CD4-positive, alpha-beta T cell treated with Interleukin-17A for 4 hours (primary cell): ENCODE measurements around the gene CPXM2.

ENCODE experiments used
- DNase-seq: peaks from one replicate; pipeline ENCODE4 v3.0.0-alpha.2; 2020; ENCODE audit warnings: mixed read lengths

The CPXM2 gene

DNA sequence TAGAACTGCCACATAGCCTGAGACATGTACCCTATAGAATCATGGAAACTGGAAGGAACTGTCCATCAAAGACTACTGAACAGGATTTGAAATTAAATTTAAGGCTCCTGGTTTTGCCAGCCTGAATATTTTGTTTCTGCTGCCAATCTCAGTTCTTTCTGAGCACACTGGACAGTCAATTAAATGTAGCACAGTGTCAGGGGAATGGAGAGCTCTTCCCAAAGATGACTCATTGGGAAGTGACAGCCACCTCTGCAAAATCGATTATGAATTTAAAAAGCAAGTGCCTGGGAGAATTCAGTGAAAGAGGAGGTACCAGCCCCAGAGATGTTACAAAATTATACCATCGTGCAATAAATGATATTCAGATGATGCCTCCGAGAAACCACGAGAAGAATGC is 47.8 kb downstream of the CPXM2 start:
- no peak for DNase-seq

GRCh38 chr10:123842692-123843385 is 48.8 kb downstream of the CPXM2 start:
- no peak for DNase-seq

DNA sequence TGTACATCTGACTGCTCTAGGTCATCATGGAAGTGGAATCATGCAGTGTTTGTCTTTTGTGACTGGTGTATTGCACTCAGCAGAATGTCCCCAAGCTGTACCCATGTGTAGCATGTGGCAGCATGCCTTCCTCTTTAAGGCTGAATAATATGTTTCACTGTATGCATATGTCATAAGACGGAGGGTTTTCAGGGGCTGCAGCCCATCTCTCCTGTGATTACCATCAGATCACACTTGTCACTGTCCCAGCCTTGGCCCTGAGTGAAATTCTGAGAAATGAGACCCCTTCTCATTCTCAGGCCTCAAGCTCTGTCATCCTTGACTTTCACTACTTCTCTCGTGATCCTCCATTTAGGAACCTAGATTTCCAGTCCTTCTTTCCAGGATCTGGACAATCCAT is 50.0 kb downstream of the CPXM2 start:
- no peak for DNase-seq

- no peak for DNase-seq
Measured at GRCh38 chr10:123841115-123841514, 50.5 kb downstream of the CPXM2 start.

DNA sequence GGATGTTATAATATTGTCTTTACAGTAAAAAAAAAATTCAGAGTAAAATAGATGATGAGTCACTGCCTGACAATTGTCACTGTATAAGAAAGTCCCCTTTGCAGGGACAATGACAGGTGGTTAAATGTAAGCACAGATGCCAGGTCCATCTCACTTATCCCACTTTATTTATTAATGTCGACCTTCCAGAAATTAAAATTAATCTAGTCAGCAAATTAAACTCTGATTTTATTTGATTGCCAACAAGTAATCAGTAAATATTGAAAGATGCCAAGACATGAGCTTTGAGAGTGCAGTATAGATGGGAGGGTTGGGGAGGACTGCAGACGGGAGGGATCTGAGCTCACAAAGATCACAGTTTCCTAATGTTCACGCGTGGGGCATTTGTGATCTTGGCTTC is 50.9 kb downstream of the CPXM2 start:
- DNase-seq: no peak

- DNase-seq: no peak
Measured at GRCh38 chr10:123838596-123839310, 52.9 kb downstream of the CPXM2 start.

DNA sequence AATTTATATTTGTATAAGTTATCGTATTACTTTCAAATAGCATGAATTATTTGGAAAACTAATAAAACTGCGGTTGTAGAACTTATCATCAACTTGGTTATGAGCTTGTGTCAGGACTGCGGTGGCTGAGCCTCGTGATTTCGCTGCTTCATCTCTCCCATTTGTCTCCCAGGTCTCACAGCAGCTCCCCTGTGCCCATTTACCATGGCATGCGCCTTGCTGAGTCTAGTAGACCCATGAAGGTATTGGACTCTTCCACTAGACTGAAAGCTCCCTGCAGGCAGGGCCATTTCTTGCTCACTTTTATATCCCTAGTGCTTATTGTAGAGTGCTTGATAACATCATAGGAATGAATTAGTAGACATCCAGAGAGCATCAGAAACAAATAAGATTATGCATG is 53.9 kb downstream of the CPXM2 start:
- no peak for DNase-seq

DNA sequence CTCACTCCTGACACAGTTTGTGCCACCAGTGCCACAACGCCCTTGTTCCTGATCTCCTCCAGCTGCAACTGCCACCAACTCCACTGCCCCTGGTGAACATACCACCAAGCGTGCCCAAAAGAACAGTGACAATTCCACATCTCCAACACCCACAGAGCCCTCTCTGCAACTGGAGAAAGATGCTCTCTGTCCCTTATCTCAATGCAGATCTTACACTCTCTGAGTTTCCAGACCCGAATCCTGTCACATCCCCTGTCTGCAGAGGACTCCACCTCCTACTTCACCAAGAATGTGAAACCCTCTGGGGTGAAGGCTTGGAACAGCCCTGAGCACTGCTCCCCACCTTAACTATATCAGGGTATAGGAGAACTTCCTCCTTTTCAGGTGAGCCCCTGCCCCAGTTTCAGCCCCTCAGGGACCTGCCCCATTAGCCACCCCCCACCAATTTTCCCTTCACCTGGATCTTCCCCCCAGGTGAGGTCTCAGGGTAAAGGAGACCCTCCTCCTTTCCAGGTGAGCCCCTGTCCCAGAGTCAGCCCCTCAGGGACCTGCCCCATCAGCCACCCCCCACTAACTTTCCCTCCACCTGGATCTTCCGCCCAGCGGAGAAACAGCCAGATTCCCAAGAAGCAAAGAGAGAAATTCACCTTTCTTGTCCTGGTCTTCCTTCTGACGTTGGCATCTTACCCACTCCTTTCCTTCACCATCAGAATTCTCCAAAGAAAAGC is 55.0 kb downstream of the CPXM2 start:
- DNase-seq: no peak

- no peak for DNase-seq
Measured at GRCh38 chr10:123835575-123835974, 56.0 kb downstream of the CPXM2 start.

- no peak for DNase-seq
Measured at GRCh38 chr10:123833170-123833850, 58.3 kb downstream of the CPXM2 start.

GRCh38 chr10:123831259-123831658 is 60.3 kb downstream of the CPXM2 start:
- no peak for DNase-seq

DNA sequence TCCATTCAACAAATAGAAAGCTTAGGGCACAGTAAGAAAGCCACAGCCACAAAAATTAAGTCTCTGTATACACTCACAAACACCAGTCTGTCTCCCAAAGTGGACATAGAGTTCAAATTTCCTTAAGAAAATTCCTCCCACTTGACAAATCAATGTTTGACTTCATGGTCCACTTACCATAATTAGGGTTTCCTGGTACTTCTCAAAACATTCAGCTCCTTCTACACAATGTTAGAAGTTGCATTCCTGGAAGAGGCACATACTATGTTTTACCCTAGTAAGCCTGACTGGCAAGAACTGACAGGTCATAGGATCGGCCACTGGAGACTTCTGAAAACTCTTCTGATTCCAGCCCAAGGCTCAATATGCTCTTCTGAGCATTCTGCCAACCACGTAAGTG is 70.5 kb downstream of the CPXM2 start:
- DNase-seq: no peak

DNA sequence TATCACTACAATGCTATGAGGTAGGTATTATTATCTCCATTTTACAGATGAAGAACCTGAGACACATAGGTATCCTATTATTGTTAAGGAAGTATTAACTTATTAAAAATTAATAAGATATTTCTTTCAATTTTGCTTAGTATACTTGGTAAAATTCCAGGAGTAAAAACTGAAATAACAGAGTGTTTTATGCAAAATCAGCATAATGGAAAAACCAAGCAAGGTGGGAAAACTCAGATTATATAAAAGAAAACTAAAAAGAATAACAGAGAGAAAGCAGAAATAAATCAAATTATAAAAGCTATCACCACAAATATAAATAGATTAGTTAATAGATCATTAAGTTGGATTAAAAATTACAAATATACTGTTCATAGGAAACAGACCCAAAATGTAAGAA is 82.0 kb downstream of the CPXM2 start:
- DNase-seq: no peak

GRCh38 chr10:123808906-123809305 is 82.7 kb downstream of the CPXM2 start:
- DNase-seq: no peak

DNA sequence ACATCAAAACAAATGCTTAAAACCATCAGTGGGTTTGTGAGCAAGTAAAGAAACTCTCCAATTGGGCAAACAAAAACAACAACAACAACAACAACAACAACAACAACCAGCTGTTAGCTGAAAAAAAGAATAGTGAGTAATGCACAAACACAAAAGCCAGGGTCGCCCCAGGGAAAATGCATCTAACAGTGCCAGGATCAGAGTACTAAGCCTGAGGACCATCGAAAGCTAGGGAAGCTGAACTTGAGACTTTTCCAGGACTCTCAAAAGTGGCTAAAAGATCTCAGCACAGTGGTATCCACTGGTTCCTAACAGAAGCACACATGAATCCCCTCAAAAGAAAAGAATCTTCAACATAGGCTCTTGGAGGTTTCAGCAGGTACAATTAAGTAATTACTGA is 83.3 kb downstream of the CPXM2 start:
- DNase-seq: no peak

DNA sequence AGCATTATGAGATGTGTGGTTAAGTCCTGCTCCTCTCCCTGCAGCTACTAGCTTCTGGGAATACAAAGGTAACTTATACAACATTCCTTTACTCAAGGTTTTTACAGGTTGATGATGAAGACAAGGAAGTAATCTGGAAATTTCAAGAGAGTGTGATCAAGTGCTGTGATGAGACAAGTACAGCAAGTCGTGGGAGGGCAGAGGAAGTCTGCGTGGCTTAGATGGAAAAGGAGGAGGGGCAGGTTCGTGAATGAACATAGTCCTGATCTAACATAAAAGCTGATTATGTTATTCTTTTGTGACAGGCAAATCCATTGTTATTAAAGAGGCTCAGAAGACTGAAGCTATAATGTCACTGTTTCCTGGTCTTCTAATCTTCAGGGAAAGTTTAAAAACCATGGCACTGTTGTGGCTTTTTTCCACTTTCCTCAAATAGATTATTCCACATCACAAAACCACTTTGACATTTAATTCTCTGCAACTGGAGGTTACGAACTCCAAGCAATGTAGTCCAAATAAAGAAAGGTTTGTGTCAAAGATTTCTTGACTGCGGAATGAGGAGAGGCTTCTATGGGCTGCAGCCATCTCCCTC is 84.1 kb downstream of the CPXM2 start:
- no peak for DNase-seq

DNA sequence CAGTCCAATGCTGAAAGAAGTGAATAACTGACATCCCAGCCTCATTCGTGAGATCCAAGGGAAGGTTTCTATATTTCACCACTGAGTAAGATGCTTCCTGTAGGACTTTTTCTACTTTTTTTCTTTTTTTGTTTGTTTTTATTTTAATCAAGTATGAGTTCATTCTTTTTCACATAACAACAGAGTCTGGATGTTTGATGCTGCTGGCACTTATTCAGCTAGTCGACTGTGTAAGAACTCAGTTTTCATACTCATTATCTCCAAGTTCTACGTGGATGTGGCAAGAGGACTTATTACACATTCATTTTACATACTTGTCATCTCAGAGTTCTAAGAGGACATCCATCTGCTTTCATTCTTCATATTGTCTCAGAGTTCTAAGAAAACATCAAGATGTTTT is 86.9 kb downstream of the CPXM2 start:
- no peak for DNase-seq

DNA sequence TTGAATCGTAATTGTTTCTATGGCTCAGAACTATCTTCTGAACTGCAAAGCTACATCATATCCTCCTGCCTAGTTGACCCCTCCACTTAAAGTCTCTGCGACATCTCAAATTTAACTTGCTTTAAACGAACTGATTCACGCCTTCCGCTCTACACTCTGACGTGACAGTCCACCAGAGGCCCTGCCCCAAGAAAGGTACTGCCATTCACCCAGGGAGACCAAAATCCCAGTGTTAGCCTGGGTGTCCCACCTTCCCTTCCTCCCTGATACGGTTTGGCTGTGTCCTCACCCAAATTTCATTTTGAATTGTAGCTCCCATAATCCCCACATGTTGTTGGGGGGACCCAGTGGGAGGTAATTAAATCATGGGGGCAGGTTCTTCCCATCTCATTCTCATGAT is 90.8 kb downstream of the CPXM2 start:
- no peak for DNase-seq

- no peak for DNase-seq
Measured at GRCh38 chr10:123800289-123800688, 91.3 kb downstream of the CPXM2 start.

DNA sequence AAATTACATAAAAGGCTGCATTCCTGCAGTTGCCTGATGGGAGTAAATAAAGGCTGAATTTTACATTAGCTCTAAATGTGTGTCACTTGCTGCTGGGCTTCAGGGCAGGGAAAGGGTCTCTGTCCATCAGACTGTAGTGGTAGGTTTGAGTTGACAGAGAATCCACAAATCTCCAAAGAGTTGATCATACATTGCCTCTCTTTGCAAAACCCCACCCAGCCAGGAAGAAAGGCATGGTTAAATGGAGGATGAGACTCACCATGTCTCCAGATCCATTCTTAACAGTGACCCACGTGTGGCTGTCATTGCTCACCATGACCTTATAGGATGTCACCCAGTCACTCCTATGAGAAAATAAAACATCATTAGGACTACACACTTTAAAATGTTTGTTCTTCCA is 92.8 kb downstream of the CPXM2 start:
- DNase-seq: no peak

DNA sequence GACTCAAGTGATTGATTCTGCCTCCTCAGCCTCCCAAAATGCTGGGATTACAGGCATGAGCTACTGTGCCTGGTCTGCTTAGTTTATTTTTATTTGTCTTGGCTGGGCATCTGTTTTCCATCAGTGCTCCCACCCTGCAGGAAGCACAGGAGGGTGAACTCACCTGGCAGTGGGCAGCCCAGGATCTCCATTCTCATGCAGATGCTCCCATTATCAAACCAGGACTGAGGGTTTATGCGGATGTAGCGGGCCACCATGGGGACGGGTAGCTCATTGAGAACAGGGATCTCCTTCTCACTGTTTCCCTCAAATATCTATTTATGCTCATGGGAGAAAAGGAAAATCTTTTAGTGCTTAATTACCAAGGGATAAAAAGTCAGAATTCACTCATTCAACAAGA is 93.8 kb downstream of the CPXM2 start:
- no peak for DNase-seq

DNA sequence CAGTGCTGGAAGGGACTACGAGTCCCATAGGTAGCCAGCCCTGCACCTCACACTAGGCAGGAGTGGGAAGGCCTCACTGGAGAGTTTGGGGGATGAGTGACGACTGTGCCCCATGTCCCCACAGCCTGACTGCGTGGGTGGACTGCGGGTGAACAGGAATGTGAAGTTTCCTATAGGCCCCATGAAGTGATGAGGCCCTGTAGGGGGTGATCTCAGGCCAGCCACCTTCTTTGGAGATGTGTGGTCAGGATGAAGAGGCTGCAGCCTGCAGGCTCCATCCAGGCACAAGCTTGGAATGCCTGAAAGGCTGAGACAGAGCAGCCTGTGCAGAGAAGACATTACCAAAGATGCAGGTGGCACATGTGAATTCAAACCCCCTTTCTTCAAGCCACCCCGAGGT is 94.9 kb downstream of the CPXM2 start:
- no peak for DNase-seq
